DMS153 (cell line): ENCODE measurements around the gene DGCR8.
"Not testable (repeated sequence)": the region's sequence is repeated elsewhere in the genome, so short reads cannot be mapped to it uniquely, and the experiment has no call there.

ENCODE experiments used
- DNase-seq: peaks from one replicate; lab custom pipeline; 2025; lab: John Stamatoyannopoulos, UW

DGCR8 gene

GRCh38 chr22:20154602-20155187, 74.7 kb downstream of the DGCR8 start:
- no peak for DNase-seq

DNA sequence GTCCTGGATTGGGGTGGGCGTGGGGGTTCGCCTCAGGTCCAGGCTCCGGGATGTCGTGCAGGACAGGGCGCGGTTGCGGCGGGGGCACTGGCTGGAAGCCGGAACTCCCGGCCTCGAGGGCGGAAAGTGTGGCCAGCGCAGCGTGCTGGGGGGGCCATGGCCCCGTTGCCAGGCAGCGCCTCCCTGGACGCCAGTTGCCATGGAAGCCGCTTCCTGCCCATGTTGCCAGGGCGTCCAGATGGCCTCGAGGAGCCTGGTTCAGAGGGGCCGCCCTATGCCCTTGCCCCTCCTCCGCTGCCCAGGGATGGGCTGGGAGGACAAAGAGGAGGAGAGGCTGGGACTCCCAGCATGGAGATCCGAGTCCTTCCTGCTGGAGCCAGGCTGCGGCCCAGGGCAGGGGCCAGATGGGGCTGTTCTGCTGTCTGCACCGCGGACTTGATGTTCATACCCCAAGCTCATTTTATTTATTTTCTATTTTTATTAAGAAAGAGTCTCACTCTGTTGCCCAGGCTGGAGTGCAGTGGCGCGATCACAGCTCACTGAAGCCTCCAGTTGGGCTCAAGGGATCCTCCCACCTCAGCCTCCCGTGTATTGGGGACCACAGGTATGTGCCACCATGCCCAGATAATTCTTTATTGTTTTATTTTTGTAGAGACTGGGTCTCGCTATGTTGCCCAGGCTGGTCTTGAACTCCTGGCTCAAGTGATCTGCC, 75.4 kb downstream of the DGCR8 start:
- peak; percentile 95 for DNase-seq

- DNase-seq: no peak
These were observed 76.0 kb downstream of the DGCR8 start for GRCh38 chr22:20156042-20156389.

GRCh38 chr22:20156611-20157429, 76.8 kb downstream of the DGCR8 start:
- DNase-seq: peak; percentile 25

GRCh38 chr22:20157430-20158183, 77.6 kb downstream of the DGCR8 start:
- no peak for DNase-seq

- DNase-seq: no peak
These were observed 78.5 kb downstream of the DGCR8 start for GRCh38 chr22:20158391-20159036.

DNA sequence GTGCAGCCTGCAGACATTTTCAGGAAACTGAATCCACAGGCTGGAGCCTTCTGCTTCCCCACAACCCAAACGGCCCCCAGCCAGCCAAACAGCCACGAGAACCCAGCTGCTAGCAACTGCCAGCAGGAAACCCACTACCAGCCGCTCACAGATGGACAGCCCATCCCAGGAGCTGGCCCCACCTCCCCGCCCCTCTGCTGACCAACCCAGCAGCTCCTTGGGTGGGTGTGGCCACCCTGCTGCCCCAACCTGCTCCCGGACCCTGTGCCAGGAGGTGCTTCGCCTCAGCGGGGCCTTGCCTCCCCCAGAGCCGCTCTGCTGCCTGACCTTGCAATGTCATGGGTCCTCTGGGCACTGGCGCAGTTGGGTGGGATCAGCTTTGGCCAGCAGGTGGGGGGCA, 79.0 kb downstream of the DGCR8 start:
- no peak for DNase-seq

- DNase-seq: not testable (repeated sequence)
These were observed 79.5 kb downstream of the DGCR8 start for GRCh38 chr22:20159531-20159930.

DNA sequence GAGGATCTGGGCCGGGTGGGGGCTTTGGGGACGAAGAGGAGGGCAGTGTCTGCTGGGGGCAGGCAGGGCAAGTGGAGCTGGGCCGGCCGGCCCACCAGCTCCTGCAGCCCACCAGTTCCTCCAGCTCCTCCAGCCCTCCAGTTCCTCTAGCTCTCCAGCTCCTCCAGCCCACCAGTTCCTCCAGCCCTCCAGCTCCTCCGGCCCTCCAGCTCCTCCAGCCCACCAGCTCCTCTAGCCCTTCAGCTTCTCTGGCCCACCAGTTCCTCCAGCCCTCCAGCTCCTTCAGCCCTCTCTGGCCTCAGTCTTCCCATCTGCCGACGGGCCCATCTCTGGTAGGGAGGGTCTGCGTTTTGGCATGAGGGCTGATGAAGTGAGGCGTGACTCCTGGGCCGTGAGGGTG, 80.0 kb downstream of the DGCR8 start:
- DNase-seq: no peak
